ENCODE measurements around the gene TMEM40. TPM values are rescaled to one million over a fixed set of nuclear protein-coding genes. Genes with fewer than 3 reads are reported as not detected.

Gene TMEM40
- total RNA-seq, 1 experiment from 2014 or later: not detected

DNA sequence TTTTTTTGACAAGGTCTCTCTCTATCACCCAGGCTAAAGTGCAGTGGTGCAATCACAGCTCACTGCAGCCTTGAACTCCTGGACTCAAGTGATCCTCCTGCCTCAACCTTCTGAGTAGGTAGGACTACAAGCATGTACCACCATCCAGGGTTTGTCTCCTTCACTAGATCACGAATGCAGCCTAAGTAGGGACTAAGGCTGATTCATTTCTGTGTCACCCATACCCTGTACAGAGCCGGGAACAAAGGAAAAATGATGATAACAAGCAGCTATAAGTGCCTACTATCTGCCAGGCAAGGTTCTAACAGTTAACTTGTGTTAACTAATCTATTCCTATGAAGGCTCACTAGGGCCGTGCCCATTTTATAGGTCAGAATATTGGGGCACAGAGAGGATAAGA, 7.0 kb downstream of the TMEM40 start:
- Histone ChIP-seq H3K4me3 (no peak overlapping the region), H3K4me1 (replicated peaks) (peaks cover 8% of the 10 kb centered on the region), H3K36me3 (no peaks in the 10 kb centered on the region), H3K27me3 (replicated peaks) (no peaks in the 10 kb centered on the region), H3K27ac (no peak overlapping the region), H3K9me3 (replicated peaks) (no peaks in the 10 kb centered on the region)
- DNase-seq (ENCODE audit: low read depth in 1 of 2, low spot score in 2 of 2): no peak

- Histone ChIP-seq H3K4me3 (no peak overlapping the region), H3K4me1 (replicated peaks) (peaks cover 8% of the 10 kb centered on the region), H3K9me3 (replicated peaks) (no peaks in the 10 kb centered on the region), H3K27ac (no peak overlapping the region), H3K36me3 (no peaks in the 10 kb centered on the region), H3K27me3 (replicated peaks) (no peaks in the 10 kb centered on the region)
- no peak for DNase-seq (ENCODE audit: low read depth in 1 of 2, low spot score in 2 of 2)
These were observed 7.5 kb downstream of the TMEM40 start for GRCh38 chr3:12751571-12751970.

- peak in 1 of 2 experiments; percentile 13 for DNase-seq (ENCODE audit: low read depth in 1 of 2, low spot score in 2 of 2)
- Histone ChIP-seq H3K4me3 (no peak overlapping the region), H3K36me3 (no peaks in the 10 kb centered on the region), H3K27ac (no peak overlapping the region), H3K9me3 (replicated peaks) (no peaks in the 10 kb centered on the region), H3K27me3 (replicated peaks) (no peaks in the 10 kb centered on the region), H3K4me1 (replicated peaks) (peaks cover 8% of the 10 kb centered on the region)
These were observed 8.4 kb downstream of the TMEM40 start for GRCh38 chr3:12750658-12751071.

GRCh38 chr3:12750223-12750622, 8.8 kb downstream of the TMEM40 start:
- no peaks in the 10 kb centered on the region for H3K9me3 ChIP-seq (replicated peaks)
- no peaks in the 10 kb centered on the region for H3K27me3 ChIP-seq (replicated peaks)
- H3K36me3 ChIP-seq: no peaks in the 10 kb centered on the region
- no peak overlapping the region for H3K4me3 ChIP-seq
- H3K4me1 ChIP-seq (replicated peaks): peaks cover 8% of the 10 kb centered on the region
- no peak overlapping the region; the same call in 1 of the 2 replicates for H3K27ac ChIP-seq
- DNase-seq (ENCODE audit: low read depth in 1 of 2, low spot score in 2 of 2): no peak

DNA sequence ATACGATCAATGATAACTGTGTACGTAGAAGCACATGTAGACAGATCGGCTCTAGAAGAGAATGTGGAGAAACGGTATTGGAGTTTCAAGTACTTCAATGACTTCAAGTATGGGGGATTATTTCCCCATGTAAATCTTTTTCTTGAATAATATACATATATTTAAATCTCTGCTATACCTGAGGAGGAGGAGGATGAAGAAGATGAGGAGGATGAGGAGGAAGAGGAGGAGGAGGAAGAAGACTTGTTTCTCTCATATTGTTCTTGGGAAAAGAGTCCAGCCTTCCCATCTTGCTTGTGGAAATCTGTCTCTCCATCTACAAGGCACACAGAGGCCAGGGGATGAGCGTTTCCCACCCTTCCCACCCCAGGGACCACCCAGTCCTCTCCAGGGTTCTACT, 10.6 kb downstream of the TMEM40 start:
- no peaks in the 10 kb centered on the region for H3K9me3 ChIP-seq (replicated peaks)
- H3K27ac ChIP-seq: no peak overlapping the region
- H3K36me3 ChIP-seq: no peaks in the 10 kb centered on the region
- H3K4me3 ChIP-seq: no peak overlapping the region
- no peaks in the 10 kb centered on the region for H3K27me3 ChIP-seq (replicated peaks)
- no peak for DNase-seq (ENCODE audit: low read depth in 1 of 2, low spot score in 2 of 2)
- peaks cover 8% of the 10 kb centered on the region for H3K4me1 ChIP-seq (replicated peaks)

DNA sequence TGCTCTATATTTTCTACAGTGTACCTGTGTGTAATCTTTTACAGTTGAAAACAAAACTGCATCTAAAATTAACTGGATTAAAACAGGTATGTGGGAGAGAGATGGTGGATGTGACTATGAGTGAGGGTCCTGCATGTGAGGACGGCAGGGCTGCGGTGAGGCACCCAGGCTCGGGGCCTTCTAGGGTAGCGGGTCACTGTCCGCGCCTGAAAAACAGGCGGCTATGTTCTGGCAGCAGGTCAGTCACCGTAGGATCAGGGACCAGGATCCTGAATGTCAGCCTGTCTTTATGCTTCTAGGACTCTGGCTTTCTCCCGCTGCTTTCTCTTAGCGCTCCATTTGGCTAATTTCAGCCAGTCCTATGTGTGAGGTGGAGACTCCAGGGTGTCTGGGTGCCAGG, 12.6 kb downstream of the TMEM40 start:
- Histone ChIP-seq H3K36me3 (no peaks in the 10 kb centered on the region), H3K27ac (no peak overlapping the region), H3K4me3 (no peak overlapping the region), H3K27me3 (replicated peaks) (no peaks in the 10 kb centered on the region), H3K4me1 (replicated peaks) (peaks cover 8% of the 10 kb centered on the region), H3K9me3 (replicated peaks) (no peaks in the 10 kb centered on the region)
- DNase-seq (ENCODE audit: low read depth in 1 of 2, low spot score in 2 of 2): no peak

GRCh38 chr3:12744326-12744725, 14.7 kb downstream of the TMEM40 start:
- Histone ChIP-seq H3K9me3 (replicated peaks) (no peaks in the 10 kb centered on the region), H3K4me3 (no peak overlapping the region)

DNA sequence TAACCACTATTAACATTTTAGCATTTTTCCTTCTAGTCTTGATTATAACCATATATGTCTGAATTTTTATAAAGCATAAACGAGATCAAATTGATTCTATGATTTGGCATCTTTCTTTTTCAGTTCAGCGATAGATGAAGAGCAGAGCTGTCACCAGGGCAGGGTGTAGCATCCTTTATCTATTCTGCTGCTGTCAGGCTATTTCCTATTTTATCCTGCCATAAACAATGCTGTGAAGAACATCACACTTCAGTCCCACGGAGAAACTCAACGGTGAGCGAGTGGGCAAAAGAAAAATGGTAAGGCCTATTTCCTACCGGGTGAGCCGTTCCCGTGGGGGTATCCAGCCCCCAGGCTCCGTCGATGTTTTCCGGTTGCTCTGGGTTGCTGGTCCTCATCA, 15.5 kb downstream of the TMEM40 start:
- DNase-seq (ENCODE audit: low read depth in 1 of 2, low spot score in 2 of 2): no peak
- Histone ChIP-seq H3K4me1 (replicated peaks) (no peaks in the 10 kb centered on the region), H3K36me3 (no peaks in the 10 kb centered on the region), H3K9me3 (replicated peaks) (no peaks in the 10 kb centered on the region), H3K27me3 (replicated peaks) (no peaks in the 10 kb centered on the region), H3K4me3 (no peak overlapping the region), H3K27ac (no peak overlapping the region)

More at GRCh38 chr3:12744326-12744725, 14.7 kb downstream of the TMEM40 start:
- Histone ChIP-seq H3K4me1 (replicated peaks) (no peaks in the 10 kb centered on the region), H3K27ac (no peak overlapping the region), H3K36me3 (no peaks in the 10 kb centered on the region), H3K27me3 (replicated peaks) (no peaks in the 10 kb centered on the region)
- no peak for DNase-seq (ENCODE audit: low read depth in 1 of 2, low spot score in 2 of 2)

DNA sequence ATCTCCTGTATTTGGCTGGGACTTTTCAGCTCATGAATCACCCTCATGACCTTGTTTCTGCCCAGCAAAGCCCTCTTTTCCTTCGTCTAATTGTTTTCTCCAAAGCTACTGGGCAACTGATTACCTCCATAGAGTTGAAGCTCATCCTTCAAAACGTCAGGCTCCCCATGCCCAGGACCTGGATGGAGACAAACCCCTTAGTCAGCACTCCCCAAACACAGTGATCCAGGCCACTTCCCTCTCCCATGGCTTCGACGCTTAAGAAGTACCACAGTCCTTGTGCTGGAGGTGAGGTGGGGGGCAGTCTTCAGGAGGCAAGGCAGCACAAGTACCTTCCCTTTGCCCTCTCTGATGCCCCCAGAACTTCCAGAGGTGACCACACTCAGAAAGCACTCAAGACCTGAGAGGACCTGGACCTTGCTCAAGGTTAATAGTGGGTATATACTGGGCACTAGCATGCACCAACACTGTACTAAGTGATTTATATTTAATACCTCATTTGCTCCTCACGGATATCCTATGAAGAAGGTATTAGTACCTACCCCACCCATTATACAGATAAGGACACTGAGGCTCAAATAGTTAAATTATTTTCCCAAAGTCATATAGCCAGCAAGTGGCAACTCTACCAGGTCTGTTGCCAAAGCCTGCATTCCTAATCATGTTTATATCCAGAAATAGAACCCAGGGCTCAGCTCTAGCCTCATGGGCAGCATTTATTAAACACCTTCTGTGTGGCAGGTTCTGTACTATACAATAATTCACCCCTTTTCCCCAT, 16.5 kb downstream of the TMEM40 start:
- Histone ChIP-seq H3K27ac (no peak overlapping the region), H3K36me3 (no peaks in the 10 kb centered on the region), H3K9me3 (replicated peaks) (no peaks in the 10 kb centered on the region), H3K4me3 (no peak overlapping the region), H3K27me3 (replicated peaks) (no peaks in the 10 kb centered on the region), H3K4me1 (replicated peaks) (no peaks in the 10 kb centered on the region)
- DNase-seq (ENCODE audit: low read depth in 1 of 2, low spot score in 2 of 2): no peak

DNA sequence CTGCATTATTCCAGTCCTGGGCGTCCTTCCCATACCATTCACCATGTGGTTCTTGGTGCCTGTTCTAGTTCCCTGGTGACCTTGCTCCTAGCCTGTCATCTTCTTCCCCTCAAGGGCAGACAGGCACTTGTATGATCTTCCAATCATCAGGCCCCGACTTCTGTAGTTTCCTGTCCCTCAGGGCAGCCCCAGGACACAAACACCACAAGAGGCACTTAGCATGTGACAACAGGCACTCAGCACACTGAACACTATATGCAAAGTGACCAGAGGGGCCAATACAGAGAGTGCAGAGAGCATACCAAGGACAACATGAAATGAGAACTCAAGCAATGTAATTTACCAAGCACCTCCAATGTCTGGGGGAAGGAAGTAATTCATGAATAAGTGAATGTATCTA, 17.9 kb downstream of the TMEM40 start:
- DNase-seq (ENCODE audit: low read depth in 1 of 2, low spot score in 2 of 2): no peak
- Histone ChIP-seq H3K4me1 (replicated peaks) (no peaks in the 10 kb centered on the region), H3K27me3 (replicated peaks) (no peaks in the 10 kb centered on the region), H3K27ac (no peak overlapping the region), H3K4me3 (no peak overlapping the region), H3K9me3 (replicated peaks) (no peaks in the 10 kb centered on the region), H3K36me3 (no peaks in the 10 kb centered on the region)

- no peaks in the 10 kb centered on the region for H3K27me3 ChIP-seq (replicated peaks)
- no peak overlapping the region for H3K27ac ChIP-seq
- H3K4me3 ChIP-seq: no peak overlapping the region
- no peak for DNase-seq (ENCODE audit: low read depth in 1 of 2, low spot score in 2 of 2)
- H3K36me3 ChIP-seq: no peaks in the 10 kb centered on the region
- H3K4me1 ChIP-seq (replicated peaks): no peaks in the 10 kb centered on the region
- H3K9me3 ChIP-seq (replicated peaks): no peaks in the 10 kb centered on the region
These were observed 21.2 kb downstream of the TMEM40 start for GRCh38 chr3:12737833-12738232.

GRCh38 chr3:12737319-12737718, 21.7 kb downstream of the TMEM40 start:
- Histone ChIP-seq H3K27me3 (replicated peaks) (no peaks in the 10 kb centered on the region), H3K36me3 (no peaks in the 10 kb centered on the region), H3K9me3 (replicated peaks) (no peaks in the 10 kb centered on the region), H3K4me1 (replicated peaks) (no peaks in the 10 kb centered on the region), H3K27ac (no peak overlapping the region), H3K4me3 (no peak overlapping the region)
- no peak for DNase-seq (ENCODE audit: low read depth in 1 of 2, low spot score in 2 of 2)

DNA sequence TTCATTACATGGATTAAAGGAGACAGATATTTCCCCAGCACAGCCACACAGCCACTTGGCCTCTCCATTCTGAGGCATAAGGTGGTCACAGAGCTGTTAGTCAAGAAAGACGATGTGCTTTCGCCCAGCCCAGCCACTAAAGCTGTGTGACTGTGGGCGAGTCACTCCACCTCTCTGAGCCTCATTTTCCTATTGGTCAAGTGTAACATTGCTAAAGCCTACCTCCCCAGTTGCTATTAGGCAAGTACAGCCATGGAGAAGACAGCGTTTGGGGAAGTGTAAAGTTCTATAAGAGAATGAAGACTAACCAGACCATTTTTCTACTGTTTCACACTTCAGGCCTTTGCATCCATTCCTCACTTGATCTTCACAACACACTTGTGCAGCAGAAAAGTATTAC, 24.1 kb downstream of the TMEM40 start:
- no peaks in the 10 kb centered on the region for H3K4me1 ChIP-seq (replicated peaks)
- H3K27me3 ChIP-seq (replicated peaks): no peaks in the 10 kb centered on the region
- H3K9me3 ChIP-seq (replicated peaks): no peaks in the 10 kb centered on the region
- H3K4me3 ChIP-seq: no peak overlapping the region
- H3K36me3 ChIP-seq: no peaks in the 10 kb centered on the region
- H3K27ac ChIP-seq: no peak overlapping the region
- no peak for DNase-seq (ENCODE audit: low read depth in 1 of 2, low spot score in 2 of 2)

DNA sequence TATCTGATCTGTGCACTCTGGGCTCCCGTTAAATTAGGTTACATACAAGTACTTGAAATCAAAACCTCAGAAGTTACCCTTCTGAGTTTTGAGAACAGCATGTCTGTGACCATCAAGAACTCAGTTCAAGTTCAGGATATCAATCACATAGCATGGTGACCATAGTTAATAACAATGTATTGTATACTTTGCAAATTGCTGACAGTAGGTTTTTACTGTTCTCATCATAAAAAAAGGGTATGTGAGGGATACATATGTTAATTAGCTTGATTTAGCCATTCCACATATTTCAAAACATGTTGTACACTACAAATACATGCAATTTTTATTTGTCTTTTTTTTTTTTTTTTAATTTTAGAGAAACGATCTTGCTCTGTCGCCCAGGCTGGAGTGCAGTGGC, 25.5 kb downstream of the TMEM40 start:
- Histone ChIP-seq H3K36me3 (no peaks in the 10 kb centered on the region), H3K27me3 (replicated peaks) (no peaks in the 10 kb centered on the region), H3K4me3 (no peak overlapping the region), H3K4me1 (replicated peaks) (no peaks in the 10 kb centered on the region), H3K27ac (no peak overlapping the region), H3K9me3 (replicated peaks) (no peaks in the 10 kb centered on the region)
- DNase-seq (ENCODE audit: low read depth in 1 of 2, low spot score in 2 of 2): no peak

Data from SJSA1 (cell line).